ENCODE measurements around the gene COBL.
"Not testable (repeated sequence)": the region's sequence is repeated elsewhere in the genome, so short reads cannot be mapped to it uniquely, and the experiment has no call there.

The COBL gene

GRCh38 chr7:51230324-51230625 is 86.3 kb downstream of the COBL start:
- no peak for FAIRE-seq

GRCh38 chr7:51229620-51230323 is 86.8 kb downstream of the COBL start:
- FAIRE-seq: no peak

GRCh38 chr7:51229106-51229537 is 87.5 kb downstream of the COBL start:
- no peak for FAIRE-seq

GRCh38 chr7:51228386-51228958 is 88.1 kb downstream of the COBL start:
- FAIRE-seq: no peak

GRCh38 chr7:51227861-51228260 is 88.7 kb downstream of the COBL start:
- no peak for FAIRE-seq

GRCh38 chr7:51226916-51227535 is 89.6 kb downstream of the COBL start:
- FAIRE-seq: no peak

- FAIRE-seq: no peak
Measured at GRCh38 chr7:51226063-51226755, 90.4 kb downstream of the COBL start.

- no peak for FAIRE-seq
Measured at GRCh38 chr7:51224811-51225595, 91.6 kb downstream of the COBL start.

- FAIRE-seq: no peak
Measured at GRCh38 chr7:51223505-51223904, 93.1 kb downstream of the COBL start.

GRCh38 chr7:51222916-51223315 is 93.7 kb downstream of the COBL start:
- no peak for FAIRE-seq

- FAIRE-seq: no peak
Measured at GRCh38 chr7:51220226-51220625, 96.4 kb downstream of the COBL start.

- no peak for FAIRE-seq
Measured at GRCh38 chr7:51219261-51219988, 97.2 kb downstream of the COBL start.

- FAIRE-seq: no peak
Measured at GRCh38 chr7:51217804-51218203, 98.8 kb downstream of the COBL start.

GRCh38 chr7:51214098-51214497 is 102.5 kb downstream of the COBL start:
- FAIRE-seq: no peak

GRCh38 chr7:51213618-51214017 is 103.0 kb downstream of the COBL start:
- no peak for FAIRE-seq

- FAIRE-seq: no peak
Measured at GRCh38 chr7:51210766-51211165, 105.8 kb downstream of the COBL start.

- FAIRE-seq: no peak
Measured at GRCh38 chr7:51209426-51209825, 107.2 kb downstream of the COBL start.

GRCh38 chr7:51208125-51208524 is 108.5 kb downstream of the COBL start:
- FAIRE-seq: not testable (repeated sequence)

- no peak for FAIRE-seq
Measured at GRCh38 chr7:51198654-51199053, 118.0 kb downstream of the COBL start.

GRCh38 chr7:51190969-51191368 is 125.6 kb downstream of the COBL start:
- FAIRE-seq: no peak

- no peak for FAIRE-seq
Measured at GRCh38 chr7:51189777-51190176, 126.8 kb downstream of the COBL start.

- FAIRE-seq: no peak
Measured at GRCh38 chr7:51188987-51189386, 127.6 kb downstream of the COBL start.

Data from colon (tissue), 2 donors.